ENCODE measurements around the gene DOK4. TPM values are rescaled to one million over a fixed set of nuclear protein-coding genes. Genes with fewer than 3 reads are reported as not detected.
"Not testable (repeated sequence)": the region's sequence is repeated elsewhere in the genome, so short reads cannot be mapped to it uniquely, and the experiment has no call there.

The DOK4 gene
- total RNA-seq, 1 donor from 2014 or later = 35.3 TPM

DNA sequence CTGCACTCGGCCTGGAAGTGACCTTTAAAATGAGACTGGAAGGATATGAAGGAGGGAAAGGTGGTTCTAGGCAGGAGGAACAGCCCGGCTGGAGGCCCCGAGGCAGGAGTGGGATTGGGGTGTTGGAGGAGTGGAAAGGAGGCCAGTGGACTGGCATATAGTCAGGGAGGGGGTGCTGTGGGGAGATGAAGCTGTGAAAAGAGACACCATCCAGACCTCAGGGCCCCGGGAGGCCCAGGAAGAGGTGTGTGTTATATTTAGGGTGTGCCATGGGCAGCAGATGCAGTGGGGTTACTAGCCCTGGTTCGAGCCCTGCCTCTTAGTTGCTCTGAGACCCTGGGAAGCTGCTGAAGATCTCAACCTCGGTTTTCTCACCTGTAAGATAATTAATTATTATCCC is 18.9 kb upstream of the DOK4 start:
- DNase-seq (ENCODE audit: low read depth) = no peak
- no peak overlapping the region for H3K4me3 ChIP-seq (ENCODE audit: low read depth, low read length)
- TF ChIP-seq, protein P1, sequence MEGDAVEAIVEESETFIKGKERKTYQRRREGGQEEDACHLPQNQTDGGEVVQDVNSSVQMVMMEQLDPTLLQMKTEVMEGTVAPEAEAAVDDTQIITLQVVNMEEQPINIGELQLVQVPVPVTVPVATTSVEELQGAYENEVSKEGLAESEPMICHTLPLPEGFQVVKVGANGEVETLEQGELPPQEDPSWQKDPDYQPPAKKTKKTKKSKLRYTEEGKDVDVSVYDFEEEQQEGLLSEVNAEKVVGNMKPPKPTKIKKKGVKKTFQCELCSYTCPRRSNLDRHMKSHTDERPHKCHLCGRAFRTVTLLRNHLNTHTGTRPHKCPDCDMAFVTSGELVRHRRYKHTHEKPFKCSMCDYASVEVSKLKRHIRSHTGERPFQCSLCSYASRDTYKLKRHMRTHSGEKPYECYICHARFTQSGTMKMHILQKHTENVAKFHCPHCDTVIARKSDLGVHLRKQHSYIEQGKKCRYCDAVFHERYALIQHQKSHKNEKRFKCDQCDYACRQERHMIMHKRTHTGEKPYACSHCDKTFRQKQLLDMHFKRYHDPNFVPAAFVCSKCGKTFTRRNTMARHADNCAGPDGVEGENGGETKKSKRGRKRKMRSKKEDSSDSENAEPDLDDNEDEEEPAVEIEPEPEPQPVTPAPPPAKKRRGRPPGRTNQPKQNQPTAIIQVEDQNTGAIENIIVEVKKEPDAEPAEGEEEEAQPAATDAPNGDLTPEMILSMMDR (conservative IDR thresholded peaks at IDR 0.05; ENCODE audit: low read depth, low read length) = no peak

DNA sequence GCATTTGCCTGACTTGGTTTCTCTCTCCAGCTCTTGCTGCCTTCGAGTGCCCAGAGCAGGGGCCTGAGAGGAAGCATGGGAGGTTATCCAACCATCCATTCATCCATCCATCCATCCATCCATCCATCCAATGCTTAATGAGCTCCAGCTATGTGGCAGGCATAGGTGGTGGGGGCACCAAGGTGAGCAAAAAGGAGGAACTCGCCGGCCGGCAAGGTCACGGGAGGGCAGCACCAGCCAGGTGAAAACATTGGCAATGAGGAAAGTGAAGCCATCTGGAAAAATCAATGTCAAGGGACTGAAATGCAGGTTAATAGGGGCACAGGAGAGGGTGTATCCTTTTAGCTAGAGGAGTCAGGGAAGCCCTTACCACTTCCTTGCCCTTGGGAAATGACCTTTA is 18.2 kb upstream of the DOK4 start:
- no peak overlapping the region for H3K4me3 ChIP-seq (ENCODE audit: low read depth, low read length)
- no peak for DNase-seq (ENCODE audit: low read depth)
- TF ChIP-seq, protein P1 (conservative IDR thresholded peaks at IDR 0.05; ENCODE audit: low read depth, low read length) = no peak

DNA sequence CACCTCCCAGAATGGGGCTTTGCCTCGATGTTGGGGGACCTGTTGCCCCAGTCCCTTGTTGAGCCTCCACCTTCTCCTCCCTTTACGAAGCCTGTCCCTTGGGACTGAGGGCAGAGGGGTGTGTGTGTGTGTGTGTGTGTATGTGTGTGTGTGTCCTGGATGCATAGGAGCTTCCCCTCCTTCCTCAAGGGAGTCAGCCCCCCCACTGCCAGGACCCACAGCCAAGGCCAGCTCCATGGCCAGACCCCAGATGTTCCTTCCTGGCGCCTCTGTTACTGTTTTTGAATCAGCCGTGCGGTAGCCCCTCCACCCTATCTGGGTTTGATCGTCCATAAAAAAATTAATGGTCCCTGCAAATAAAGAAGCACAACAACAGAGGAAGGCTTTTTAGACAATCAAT is 17.7 kb upstream of the DOK4 start:
- H3K4me3 ChIP-seq (ENCODE audit: low read depth, low read length) = no peak overlapping the region
- TF ChIP-seq, protein P1 (conservative IDR thresholded peaks at IDR 0.05; ENCODE audit: low read depth, low read length) = no peak
- DNase-seq (ENCODE audit: low read depth) = no peak

- TF ChIP-seq, protein P1 (conservative IDR thresholded peaks at IDR 0.05; ENCODE audit: low read depth, low read length) = no peak
- no peak overlapping the region for H3K4me3 ChIP-seq (ENCODE audit: low read depth, low read length)
- DNase-seq (ENCODE audit: low read depth) = no peak
These were observed 17.1 kb upstream of the DOK4 start for GRCh38 chr16:57503366-57503765.

DNA sequence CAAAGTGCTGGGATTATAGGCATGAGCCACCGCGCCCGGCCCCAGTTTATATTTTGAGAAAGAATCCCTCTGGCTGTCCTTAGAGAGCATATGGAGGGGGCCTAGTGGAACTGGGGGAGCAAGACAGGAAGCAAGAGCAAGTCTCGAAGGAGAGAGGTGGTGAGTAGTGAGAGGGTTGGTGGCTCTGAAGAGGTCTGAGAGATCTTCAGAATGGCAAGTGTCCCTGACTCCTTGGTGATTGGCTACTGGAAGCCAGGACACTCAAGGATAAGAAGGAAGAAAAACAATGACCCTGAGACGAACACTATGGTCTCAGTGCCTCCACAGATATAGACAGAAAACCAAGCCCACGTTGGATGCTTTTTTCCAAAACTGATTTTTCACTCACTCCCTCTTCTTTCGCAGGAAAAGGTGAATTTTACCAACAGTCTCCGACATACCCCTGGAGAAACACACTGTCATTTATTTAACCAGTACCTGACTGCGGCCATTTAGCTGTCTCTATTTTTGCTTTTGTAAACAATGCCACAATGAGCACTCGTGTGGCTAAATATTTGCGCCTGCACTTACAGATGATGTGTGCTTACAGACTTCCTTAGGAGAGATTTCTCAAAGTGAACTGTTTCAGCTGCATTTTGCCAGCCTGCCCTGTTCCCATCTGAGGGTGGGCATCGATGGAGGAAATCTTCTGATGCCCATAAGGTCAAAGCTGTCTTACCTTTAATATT is 15.9 kb upstream of the DOK4 start:
- no peak overlapping the region for H3K4me3 ChIP-seq (ENCODE audit: low read depth, low read length)
- TF ChIP-seq, protein P1 (conservative IDR thresholded peaks at IDR 0.05; ENCODE audit: low read depth, low read length) = no peak
- DNase-seq (ENCODE audit: low read depth) = no peak

DNA sequence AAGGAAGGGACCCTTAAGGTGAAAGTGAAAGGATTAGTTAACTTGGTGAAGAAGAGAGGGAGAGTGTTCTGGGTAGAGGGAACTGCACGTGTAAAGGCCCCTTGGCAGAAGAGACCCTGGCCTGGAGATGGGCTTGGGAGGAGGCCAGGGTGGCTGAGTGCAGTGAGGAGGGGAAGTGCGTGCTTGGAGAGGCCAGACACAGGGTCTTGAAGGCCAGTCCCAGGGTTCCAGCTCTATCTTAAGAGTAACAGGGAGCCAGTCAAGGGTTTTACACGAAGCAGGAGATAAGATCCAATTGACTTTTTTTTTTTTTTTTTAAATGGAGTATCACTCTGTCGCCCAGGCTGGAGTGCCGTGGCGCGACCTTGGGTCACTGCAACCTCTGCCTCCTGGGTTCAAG is 15.2 kb upstream of the DOK4 start:
- TF ChIP-seq, protein P1 (conservative IDR thresholded peaks at IDR 0.05; ENCODE audit: low read depth, low read length) = no peak
- DNase-seq (ENCODE audit: low read depth) = no peak
- no peak overlapping the region for H3K4me3 ChIP-seq (ENCODE audit: low read depth, low read length)

DNA sequence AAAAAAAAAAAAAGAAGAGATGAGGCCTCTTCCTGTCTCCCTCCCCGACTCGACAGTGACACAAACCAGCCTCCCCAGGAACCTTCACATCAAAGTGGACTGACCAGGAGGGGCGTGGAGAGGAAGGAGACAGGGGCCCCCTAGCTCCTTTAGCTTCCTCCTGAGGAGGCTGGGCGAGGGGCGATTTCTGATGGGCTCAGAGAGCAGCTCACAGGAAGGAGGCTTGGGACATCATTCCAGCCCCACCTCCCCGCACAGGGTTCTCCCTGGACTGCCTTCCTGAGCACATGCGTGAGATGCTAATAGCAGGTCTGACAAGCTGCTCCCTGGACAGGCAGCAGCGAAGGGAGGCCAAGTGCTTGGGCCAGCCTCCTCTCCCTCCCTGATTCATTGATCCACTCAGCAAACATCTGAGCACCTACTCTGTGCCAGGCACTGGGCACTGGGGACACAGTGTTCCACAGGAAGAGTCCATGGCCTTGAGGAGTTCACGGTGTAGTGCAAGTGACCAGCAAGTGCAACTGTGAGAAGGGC is 14.4 kb upstream of the DOK4 start:
- DNase-seq (ENCODE audit: low read depth) = no peak
- TF ChIP-seq, protein P1 (conservative IDR thresholded peaks at IDR 0.05; ENCODE audit: low read depth, low read length) = no peak
- no peak overlapping the region for H3K4me3 ChIP-seq (ENCODE audit: low read depth, low read length)

- not testable (repeated sequence) for DNase-seq (ENCODE audit: low read depth); H3K4me3 ChIP-seq (ENCODE audit: low read depth, low read length)
These were observed 13.6 kb upstream of the DOK4 start for GRCh38 chr16:57499941-57500340.
